ENCODE results near the gene RSPO4. TPM values are rescaled to one million over a fixed set of nuclear protein-coding genes. Genes with fewer than 3 reads are reported as not detected.
A peak's percentile ranks its signal among the peaks of the same experiment; 100 is the strongest.

The RSPO4 gene
- total RNA-seq, 2 experiments from 2014 or later: not detected

DNA sequence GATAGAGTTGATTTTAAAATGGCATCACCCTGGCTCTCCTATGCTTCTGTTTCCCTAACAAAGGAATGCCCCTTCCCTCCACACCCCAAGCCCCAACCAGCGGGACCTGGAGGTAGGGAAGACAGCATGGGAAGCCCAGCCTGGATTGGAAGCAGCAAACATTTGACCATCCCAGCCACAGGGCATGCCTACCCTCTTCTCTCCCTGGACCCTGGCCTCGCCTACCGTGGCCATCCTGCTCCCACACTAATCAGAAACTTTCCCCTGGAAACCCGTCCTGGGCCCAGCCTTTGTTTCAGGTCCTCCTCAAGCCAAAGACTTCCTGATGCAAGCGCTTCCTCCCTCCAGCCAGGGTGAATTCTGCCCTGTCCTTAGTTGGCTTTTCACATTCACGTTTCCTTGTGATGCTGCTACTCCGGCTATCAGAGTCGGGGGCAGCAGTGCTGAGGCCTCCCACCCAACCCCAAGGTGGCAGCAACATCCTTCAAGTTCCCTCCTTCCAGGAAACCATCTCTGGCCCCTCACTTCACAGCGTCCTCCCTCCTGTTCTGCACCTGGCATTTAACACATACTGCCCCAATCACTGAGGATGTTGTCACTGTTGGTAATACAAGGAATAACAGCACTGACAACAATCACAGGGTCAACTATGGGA lies 67.8 kb downstream of the RSPO4 start:
- no peak overlapping the region for H3K4me3 ChIP-seq (ENCODE audit: low read depth, low read length, poor library complexity, severe bottlenecking)
- BruUV-seq (replicated peaks): no TSS peak
- no peak for DNase-seq (ENCODE audit: low spot score)
- H3K79me2 ChIP-seq (ENCODE audit: insufficient read depth, low read depth, low read length): no peaks in the 10 kb centered on the region
- H4K20me1 ChIP-seq (ENCODE audit: insufficient read depth, low read length): no peaks in the 10 kb centered on the region
- no peak overlapping the region for H3K27ac ChIP-seq (ENCODE audit: low read depth, low read length, poor library complexity, severe bottlenecking)
- peaks cover 18% of the 10 kb centered on the region for H3K9me3 ChIP-seq (ENCODE audit: low read length)
- H3K9me2 ChIP-seq (ENCODE audit: insufficient read depth, low read length): no peaks in the 10 kb centered on the region
- no peak overlapping the region for H3K4me2 ChIP-seq (ENCODE audit: low read length)
- H2AFZ ChIP-seq (ENCODE audit: low read length): no peak overlapping the region
- intact Hi-C loops (cut with micrococcal nuclease; ENCODE audit: unreplicated experiment): no loop called here
- no peaks in the 10 kb centered on the region for H3K36me3 ChIP-seq (ENCODE audit: insufficient read depth, low read length)
- CTCF ChIA-PET (ENCODE audit: unreplicated experiment): no interaction called here
- TF ChIP-seq, protein P1, sequence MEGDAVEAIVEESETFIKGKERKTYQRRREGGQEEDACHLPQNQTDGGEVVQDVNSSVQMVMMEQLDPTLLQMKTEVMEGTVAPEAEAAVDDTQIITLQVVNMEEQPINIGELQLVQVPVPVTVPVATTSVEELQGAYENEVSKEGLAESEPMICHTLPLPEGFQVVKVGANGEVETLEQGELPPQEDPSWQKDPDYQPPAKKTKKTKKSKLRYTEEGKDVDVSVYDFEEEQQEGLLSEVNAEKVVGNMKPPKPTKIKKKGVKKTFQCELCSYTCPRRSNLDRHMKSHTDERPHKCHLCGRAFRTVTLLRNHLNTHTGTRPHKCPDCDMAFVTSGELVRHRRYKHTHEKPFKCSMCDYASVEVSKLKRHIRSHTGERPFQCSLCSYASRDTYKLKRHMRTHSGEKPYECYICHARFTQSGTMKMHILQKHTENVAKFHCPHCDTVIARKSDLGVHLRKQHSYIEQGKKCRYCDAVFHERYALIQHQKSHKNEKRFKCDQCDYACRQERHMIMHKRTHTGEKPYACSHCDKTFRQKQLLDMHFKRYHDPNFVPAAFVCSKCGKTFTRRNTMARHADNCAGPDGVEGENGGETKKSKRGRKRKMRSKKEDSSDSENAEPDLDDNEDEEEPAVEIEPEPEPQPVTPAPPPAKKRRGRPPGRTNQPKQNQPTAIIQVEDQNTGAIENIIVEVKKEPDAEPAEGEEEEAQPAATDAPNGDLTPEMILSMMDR (conservative IDR thresholded peaks at IDR 0.05; ENCODE audit: low read length): no peak
- no peak for TF ChIP-seq EZH2phosphoT487 (IDR thresholded peaks at IDR 0.05; ENCODE audit: borderline replicate concordance, low read depth, low read length)
- H3K4me1 ChIP-seq (ENCODE audit: insufficient read depth, low read length, poor library complexity, severe bottlenecking): no peaks in the 10 kb centered on the region
- POLR2A ChIA-PET: no interaction called here

DNA sequence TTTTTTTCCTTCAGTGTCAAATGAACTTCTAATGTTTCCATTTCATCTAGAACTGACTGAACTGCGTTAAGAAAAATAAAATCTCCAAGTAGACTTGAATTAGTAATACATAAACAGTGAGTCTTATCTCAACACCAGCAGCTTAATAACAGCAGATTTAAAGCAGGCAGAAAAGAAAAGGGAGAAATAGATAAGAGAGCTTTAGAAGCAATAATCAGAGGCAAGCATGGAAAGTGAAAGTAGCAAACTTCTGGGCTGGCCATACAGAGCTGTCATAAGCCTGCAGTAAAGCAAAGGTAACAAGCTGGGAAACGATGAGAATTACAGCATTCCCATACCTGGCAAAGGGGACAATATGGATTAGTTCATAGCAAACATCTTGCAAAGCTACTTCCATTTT lies 69.1 kb downstream of the RSPO4 start:
- BruUV-seq (replicated peaks): no TSS peak
- intact Hi-C loops (cut with micrococcal nuclease; ENCODE audit: unreplicated experiment): no loop called here
- CTCF ChIA-PET (ENCODE audit: unreplicated experiment): interaction anchor here (0.5 kb wide), 1 partner anchor 223 kb away, joined by 3 read pairs; no protein-coding TSS in a partner anchor

DNA sequence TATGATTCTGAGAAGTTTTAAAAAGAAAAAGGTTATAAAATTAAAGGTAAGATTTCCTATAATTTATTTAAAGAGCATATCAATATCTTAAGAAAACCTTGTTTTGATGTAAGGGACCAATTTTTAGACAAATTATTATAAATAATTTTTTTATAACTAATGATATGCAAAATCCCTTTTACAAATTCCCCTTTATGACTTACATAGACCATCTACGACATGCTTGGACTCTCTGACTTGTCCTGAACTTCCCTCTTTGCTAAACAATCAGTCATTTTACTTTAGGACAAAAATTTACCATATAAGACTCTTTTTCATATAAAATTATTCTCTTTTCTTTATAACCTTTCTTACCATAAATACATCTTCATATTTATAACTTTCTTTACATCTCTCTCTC lies 70.7 kb downstream of the RSPO4 start:
- CTCF ChIA-PET (ENCODE audit: unreplicated experiment): no interaction called here
- BruUV-seq (replicated peaks): no TSS peak
- H3K36me3 ChIP-seq (ENCODE audit: insufficient read depth, low read length): no peaks in the 10 kb centered on the region
- peak; percentile 52 for DNase-seq (ENCODE audit: low spot score)
- H4K20me1 ChIP-seq (ENCODE audit: insufficient read depth, low read length): no peaks in the 10 kb centered on the region
- intact Hi-C loops (cut with micrococcal nuclease; ENCODE audit: unreplicated experiment): no loop called here
- TF ChIP-seq, protein P1 (conservative IDR thresholded peaks at IDR 0.05; ENCODE audit: low read length): no peak
- no peak for TF ChIP-seq EZH2phosphoT487 (IDR thresholded peaks at IDR 0.05; ENCODE audit: borderline replicate concordance, low read depth, low read length)
- no peak overlapping the region for H2AFZ ChIP-seq (ENCODE audit: low read length)
- H3K4me2 ChIP-seq (ENCODE audit: low read length): no peak overlapping the region
- no peaks in the 10 kb centered on the region for H3K4me1 ChIP-seq (ENCODE audit: insufficient read depth, low read length, poor library complexity, severe bottlenecking)
- POLR2A ChIA-PET: no interaction called here
- no peak overlapping the region for H3K27ac ChIP-seq (ENCODE audit: low read depth, low read length, poor library complexity, severe bottlenecking)
- no peak overlapping the region for H3K4me3 ChIP-seq (ENCODE audit: low read depth, low read length, poor library complexity, severe bottlenecking)
- H3K9me2 ChIP-seq (ENCODE audit: insufficient read depth, low read length): no peaks in the 10 kb centered on the region
- H3K79me2 ChIP-seq (ENCODE audit: insufficient read depth, low read depth, low read length): no peaks in the 10 kb centered on the region
- H3K9me3 ChIP-seq (ENCODE audit: low read length): peaks cover 18% of the 10 kb centered on the region

More for the DNA sequence above, 69.1 kb downstream of the RSPO4 start:
- Histone ChIP-seq H3K9me2 (ENCODE audit: insufficient read depth, low read length) (no peaks in the 10 kb centered on the region), H3K4me3 (ENCODE audit: low read depth, low read length, poor library complexity, severe bottlenecking) (no peak overlapping the region), H3K79me2 (ENCODE audit: insufficient read depth, low read depth, low read length) (no peaks in the 10 kb centered on the region), H3K9me3 (ENCODE audit: low read length) (peaks cover 18% of the 10 kb centered on the region), H2AFZ (ENCODE audit: low read length) (no peak overlapping the region), H3K27ac (ENCODE audit: low read depth, low read length, poor library complexity, severe bottlenecking) (no peak overlapping the region), H3K4me2 (ENCODE audit: low read length) (no peak overlapping the region), H3K4me1 (ENCODE audit: insufficient read depth, low read length, poor library complexity, severe bottlenecking) (no peaks in the 10 kb centered on the region), H4K20me1 (ENCODE audit: insufficient read depth, low read length) (no peaks in the 10 kb centered on the region), H3K36me3 (ENCODE audit: insufficient read depth, low read length) (no peaks in the 10 kb centered on the region)
- DNase-seq (ENCODE audit: low spot score): no peak
- TF ChIP-seq, protein P1 (conservative IDR thresholded peaks at IDR 0.05; ENCODE audit: low read length): no peak
- no peak for TF ChIP-seq EZH2phosphoT487 (IDR thresholded peaks at IDR 0.05; ENCODE audit: borderline replicate concordance, low read depth, low read length)
- POLR2A ChIA-PET: no interaction called here

All from OCI-LY7 (cell line).